Fibroblast of skin of abdomen (primary cell): Measurements from ENCODE around the gene OR6V1.
"Not testable (repeated sequence)": the region's sequence is repeated elsewhere in the genome, so short reads cannot be mapped to it uniquely, and the experiment has no call there.

Experiments used
- DNase-seq: peaks from one replicate; pipeline ENCODE4 v3.0.0-alpha.2; 2013

Gene OR6V1

GRCh38 chr7:143043391-143043790, 8.8 kb upstream of the OR6V1 start:
- no peak for DNase-seq

- no peak for DNase-seq
Measured at GRCh38 chr7:143046426-143046851, 5.7 kb upstream of the OR6V1 start.

GRCh38 chr7:143047326-143047725, 4.8 kb upstream of the OR6V1 start:
- no peak for DNase-seq

- no peak for DNase-seq
Measured at GRCh38 chr7:143048827-143049226, 3.3 kb upstream of the OR6V1 start.

DNA sequence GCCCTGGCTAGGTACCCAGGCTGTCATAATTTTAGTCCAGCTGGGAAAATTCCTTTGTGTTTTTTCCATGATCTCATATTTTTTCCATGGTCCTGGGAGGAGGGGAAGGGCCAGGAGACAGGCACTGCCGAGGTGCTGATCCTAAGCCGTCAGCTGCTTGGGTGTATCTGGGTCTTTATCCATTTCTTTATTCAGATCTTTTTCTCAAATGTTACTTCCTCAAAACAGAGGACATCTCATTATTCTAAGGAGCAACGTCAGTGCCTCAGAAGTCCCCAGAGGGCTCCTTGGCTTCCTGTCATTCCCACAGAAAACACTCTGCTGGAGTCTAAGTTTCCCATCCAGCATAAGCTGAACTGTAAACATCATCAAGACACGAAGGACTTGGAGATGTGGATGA, 2.8 kb upstream of the OR6V1 start:
- DNase-seq: no peak

DNA sequence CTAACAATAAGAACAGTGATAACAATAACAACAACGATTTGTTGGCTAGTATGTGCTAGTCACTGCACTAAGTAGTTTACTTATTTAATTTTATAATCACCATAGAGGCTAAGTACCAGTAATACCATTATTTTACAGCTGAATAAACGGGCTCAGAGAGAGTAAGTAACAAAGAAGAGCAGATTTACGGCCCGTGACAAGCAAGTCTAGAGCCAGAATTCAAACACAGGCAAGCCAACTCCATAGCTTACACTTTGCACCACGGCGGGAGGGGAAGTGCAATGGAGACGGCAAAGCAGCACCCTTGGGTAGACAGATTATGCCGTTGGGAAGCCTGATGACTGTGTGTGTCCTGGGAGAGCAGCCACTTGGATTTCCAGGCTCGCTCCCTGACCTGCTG, 1.2 kb upstream of the OR6V1 start:
- DNase-seq: no peak

DNA sequence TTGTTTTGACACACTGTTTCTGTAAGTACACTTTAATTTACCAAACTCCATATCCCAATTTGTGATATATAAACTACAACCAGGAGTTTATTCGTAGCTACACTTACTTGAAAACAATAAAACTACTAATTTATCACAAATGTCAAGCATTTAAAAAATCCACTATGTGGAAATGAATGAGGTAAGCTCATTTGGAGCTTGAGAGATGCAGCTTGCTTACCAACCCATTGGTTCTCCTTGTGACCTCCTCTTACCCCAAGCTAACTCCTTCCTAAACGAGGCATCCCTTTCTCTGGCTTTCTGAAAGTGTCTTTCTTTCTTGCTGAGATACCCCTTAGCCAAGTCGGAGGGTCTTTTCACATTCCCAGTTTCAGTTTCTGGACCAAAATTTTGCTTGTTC, 2.5 kb downstream of the OR6V1 start:
- DNase-seq: no peak

GRCh38 chr7:143055754-143056153, 3.6 kb downstream of the OR6V1 start:
- no peak for DNase-seq

GRCh38 chr7:143063741-143064140, 11.6 kb downstream of the OR6V1 start:
- DNase-seq: no peak

DNA sequence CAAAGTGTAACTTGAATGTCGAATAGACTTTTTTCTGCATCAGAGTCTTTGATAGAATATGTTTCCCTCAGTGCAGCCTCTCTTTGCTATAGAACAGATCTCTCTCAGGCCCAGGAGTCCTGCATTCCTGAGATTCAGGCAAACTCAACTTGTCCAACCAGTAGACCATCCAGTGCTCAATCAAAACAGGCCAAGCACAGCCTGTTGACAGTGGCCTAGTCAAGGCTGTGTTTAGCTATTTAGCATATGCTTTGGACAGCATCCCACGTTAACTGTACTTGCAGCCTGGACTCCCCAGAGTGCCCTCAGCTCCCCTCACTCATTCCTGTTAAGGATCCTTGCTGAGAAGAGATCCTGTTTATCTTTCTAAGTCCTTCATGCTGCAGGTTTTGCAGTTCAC, 16.3 kb downstream of the OR6V1 start:
- DNase-seq: no peak

GRCh38 chr7:143069912-143070500, 17.9 kb downstream of the OR6V1 start:
- no peak for DNase-seq

DNA sequence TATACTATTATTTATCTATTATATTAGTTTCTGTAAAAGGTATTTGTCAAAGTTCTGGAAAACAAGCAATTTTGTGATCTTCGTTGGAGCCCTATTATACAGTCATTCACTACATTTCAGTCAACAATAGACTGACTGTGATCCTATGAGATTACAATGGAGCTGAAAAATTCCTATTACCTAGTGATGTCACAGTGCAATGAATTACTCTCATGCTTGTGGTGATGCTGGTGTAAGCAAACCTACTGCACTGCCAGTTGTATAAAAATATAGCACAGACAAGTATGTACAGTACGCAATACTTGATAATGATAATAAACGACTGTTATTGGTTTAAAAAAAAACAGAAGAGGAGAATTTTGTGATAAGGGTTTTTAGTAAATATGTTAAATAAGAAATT, 21.4 kb downstream of the OR6V1 start:
- no peak for DNase-seq

- DNase-seq: no peak
Measured at GRCh38 chr7:143074141-143074540, 22.0 kb downstream of the OR6V1 start.

DNA sequence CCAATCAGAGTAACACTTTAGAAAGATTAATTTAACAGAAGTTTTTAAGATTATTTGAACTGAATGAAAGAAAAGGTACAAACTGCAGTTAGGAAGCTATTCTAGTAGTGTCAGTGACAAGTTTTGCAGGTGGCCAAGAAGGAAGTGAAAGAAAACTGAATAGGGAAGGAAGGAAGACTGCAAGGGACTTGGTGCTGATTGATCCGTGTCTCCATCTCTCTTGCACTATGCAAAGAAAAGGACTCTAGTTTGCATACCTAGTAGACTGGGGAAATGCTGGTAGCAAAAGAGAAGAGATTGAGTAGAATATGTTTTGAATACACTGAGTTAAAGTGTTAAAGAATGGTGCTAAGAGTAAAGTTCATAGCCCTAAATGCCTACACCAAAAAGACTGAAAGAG, 33.0 kb downstream of the OR6V1 start:
- no peak for DNase-seq

DNA sequence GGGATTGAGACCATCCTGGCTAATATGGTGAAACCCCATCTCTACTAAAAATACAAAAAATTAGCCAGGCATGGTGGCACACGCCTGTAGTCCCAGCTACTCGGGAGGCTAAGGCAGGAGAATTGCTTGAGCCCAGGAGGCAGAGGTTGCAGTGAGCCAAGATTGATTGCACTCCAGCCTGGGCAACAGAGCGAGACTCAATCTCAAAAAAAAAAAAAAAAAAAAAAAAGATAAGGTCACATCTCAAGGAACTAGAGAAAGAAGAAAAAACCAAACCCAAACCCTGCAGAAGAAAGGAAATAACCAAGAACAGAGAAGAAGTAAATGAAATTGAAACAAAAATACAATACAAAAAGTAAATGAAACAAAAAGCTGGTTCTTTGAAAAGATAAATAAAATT, 33.5 kb downstream of the OR6V1 start:
- not testable (repeated sequence) for DNase-seq

GRCh38 chr7:143088549-143089231, 36.5 kb downstream of the OR6V1 start:
- DNase-seq: not testable (repeated sequence)

- no peak for DNase-seq
Measured at GRCh38 chr7:143096146-143096545, 44.0 kb downstream of the OR6V1 start.

- DNase-seq: not testable (repeated sequence)
Measured at GRCh38 chr7:143099579-143099978, 47.4 kb downstream of the OR6V1 start.
